Stimulated activated CD8-positive, alpha-beta memory T cell treated with anti-CD3 and anti-CD28 coated beads, Interleukin-15, amount 100 ng/mL, for 4 hours (primary cell): ENCODE results near the gene AFAP1L2.

ENCODE experiments used
- DNase-seq, 2 donors: peaks; one replicate each; pipeline ENCODE4 v3.0.0-alpha.2; 2020; ENCODE audit warnings: low read depth in 2 of 2

The AFAP1L2 gene

DNA sequence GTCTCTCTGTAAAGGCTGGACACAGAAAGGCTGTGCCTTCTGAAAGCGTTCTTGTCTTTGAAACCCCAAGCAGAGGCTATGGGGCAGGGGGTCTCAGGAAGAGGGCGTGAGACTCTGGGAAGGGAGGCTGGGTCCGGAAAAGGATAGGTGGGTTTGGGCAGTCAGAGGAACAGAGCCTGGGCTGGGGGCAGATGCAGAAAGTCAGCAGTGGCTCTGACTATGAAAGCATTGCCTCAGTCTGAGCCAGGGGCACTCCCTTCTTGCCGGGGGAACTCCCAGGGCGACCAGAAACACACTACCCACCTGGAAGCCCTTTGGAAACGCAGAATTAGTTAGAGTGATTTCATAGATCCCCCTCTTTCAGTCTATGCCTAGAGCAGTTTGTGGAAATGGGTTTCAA is 93.3 kb downstream of the AFAP1L2 start:
- no peak for DNase-seq

GRCh38 chr10:114310346-114310745 is 94.0 kb downstream of the AFAP1L2 start:
- no peak for DNase-seq

GRCh38 chr10:114309364-114309651 is 95.0 kb downstream of the AFAP1L2 start:
- DNase-seq = no peak

DNA sequence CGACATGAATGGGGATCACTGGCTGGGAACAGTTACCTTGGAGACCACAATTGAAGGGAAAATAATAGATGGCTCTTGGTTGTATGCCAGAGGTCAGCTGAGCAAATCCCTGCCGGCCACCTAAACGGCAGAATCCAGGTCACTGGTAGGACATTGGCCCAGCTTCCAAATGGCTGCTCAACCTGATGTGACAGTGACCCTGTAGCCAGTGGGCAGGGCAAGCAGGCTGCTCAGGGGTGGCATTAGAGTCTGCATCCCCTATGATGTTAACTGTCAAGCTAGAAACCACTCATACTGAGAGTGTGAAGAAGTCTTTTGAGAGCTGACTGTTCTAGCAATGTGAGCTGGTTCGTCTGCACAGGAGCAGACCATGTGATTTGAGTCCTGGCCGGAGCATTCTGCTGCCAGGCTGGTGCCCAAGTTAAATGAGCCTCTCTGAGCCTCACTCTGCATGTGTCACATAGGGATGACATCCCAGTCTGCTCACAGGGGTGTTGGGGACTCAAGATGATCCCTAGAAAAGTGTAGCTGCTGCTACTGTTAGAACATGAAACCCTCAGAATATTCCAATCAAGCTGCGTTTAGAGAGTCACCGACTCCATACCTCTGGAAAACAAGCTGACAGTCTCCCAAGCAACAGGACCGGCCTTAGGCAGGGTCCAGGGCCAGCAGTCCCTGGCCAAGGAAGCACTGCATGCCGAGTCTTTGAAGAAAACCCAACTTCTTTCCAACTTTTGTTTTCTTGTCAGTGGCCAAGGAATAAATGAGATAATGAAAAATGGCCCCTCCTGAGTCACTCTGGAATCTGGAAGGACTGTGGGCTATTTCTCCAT is 95.6 kb downstream of the AFAP1L2 start:
- DNase-seq = no peak

- no peak for DNase-seq
Measured at GRCh38 chr10:114307731-114308130, 96.6 kb downstream of the AFAP1L2 start.

- DNase-seq = no peak
Measured at GRCh38 chr10:114306116-114306973, 98.0 kb downstream of the AFAP1L2 start.

DNA sequence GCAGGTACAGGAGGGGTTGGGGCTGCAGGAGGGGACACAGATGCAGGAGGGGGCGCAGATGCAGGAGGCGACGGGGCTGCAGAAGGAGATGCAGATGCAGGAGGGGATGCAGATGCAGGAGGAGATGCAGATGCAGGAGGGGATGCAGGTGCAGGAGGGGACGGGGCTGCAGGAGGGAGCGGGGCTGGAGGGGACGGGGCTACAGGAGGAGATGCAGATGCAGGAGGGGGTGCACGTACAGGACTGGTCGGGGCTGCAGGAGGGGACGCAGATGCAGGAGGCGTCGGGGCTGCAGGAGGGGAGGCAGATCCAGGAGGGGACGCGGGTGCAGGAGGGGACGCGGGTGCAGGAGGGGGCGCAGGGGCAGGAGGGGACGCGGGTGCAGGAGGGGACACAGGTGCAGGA is 98.8 kb downstream of the AFAP1L2 start:
- DNase-seq = no peak

DNA sequence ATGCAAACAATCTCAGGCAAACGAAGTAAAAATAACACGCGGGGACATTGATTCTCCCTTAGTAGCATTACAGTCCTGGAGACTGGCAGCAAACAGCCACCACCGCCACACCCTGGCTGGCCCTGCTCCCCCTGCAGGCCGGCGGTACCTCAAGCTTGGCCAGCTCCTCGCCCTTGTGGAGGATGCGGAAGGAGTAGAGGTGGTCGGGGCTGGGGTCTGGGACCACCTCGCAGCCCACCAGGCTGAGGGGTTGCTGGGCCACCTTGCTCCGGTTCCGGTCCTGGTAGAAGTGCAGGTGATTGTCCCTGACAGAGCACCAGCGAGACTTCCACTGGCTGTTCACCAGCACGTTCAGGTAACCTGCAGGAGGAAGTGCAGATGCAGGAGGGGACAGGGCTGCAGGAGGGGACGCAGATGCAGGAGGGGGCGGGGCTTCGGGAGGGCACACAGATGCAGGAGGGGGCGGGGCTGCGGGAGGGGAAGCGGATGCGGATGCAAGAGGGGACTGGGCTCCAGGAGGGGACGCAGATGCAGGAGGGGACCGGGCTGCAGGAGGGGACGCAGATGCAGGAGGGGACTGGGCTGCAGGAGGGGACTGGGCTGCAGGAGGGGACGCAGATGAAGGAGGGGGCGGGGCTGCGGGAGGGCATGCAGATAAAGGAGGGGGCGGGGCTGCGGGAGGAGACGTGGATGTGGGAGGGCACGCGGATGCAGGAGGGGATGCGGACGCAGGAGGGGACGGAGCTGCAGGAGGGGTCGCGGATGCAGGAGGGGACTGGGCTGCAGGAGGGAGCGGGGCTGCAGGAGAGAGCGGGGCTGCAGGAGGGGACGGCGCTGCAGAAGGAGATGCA is 99.5 kb downstream of the AFAP1L2 start:
- peak in 1 of 2 donors; percentile 36 for DNase-seq

DNA sequence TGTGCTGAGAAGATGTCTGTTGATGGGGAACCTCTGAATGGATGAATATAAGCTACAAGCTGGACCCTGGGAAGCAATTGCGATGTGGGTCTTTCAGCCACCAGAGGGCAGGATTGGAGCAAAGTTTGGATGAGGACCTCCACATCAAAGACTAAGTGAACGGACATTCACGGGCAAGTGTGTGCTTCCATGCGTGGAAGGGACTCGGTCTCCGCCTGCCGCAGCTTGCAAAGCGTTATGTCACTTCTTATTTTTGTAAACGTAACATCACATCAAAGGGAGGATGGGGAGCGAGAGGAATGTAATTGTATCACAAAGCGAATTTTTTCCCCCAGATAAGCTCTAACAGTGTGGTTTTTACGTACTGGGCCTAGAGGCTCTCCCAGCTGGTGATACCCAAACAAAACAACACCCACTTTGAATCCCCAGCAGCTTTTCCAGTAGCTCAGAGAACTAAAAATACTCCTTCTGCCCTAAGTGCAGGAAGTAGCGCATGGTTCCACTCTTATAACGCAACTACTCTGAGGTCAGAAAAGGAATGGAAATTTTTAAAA is 100.2 kb downstream of the AFAP1L2 start:
- DNase-seq = peak; percentile 31 to 41

DNA sequence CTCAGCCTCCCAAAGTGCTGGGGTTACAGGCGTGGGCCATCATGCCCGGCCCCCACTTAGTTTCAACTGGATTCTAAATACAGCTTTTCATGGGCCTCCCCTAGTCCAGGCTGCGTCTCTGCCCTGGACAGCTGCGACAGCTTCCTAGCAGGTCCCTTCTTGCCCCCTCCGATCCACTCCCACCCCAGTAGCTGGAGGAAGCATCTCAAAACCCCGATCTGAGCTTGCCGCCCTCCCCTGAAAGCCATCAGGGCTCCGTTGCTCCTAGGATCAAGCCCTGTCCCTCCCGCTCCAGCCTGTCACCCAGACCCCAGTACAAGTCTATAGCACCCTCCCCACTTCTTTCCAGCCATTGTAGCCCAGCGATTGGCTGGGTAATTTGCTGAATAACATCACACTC is 100.7 kb downstream of the AFAP1L2 start:
- DNase-seq = no peak

DNA sequence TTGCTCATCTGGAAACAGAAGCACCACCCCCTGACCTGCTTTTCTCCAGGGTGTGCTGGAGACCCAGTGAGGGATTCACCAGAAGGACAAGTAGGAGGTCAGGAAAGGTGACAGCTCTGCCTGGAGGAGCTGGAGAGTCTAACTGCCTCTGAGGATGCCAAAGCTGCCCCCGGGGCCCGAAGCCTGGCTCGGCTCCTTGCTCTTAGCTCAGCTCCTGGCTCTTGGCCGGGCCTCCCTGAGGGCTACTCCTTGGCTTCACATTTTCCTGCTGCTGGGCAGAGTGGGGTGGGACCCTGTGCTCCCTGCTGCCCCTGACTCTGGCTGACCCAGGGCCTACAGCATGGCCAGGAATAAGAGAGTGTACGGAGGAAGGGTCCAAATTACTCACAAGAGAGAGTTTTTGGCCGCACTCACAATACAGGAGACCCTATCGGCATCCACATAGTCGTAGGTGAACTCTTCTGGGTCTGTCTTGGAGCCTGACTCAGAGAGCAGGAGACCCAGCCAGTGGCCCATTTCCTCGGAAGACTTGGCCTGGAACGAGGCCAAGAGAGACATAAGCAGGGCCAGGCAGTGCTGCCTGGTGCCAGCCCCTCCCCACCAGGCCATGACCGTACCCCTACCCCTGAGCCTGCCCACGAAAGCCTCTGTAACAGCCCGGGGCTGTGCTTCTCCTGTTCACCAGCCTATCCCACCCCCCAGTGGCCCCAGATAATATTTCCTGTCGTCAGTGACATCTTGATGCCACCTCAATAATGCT is 102.2 kb downstream of the AFAP1L2 start:
- DNase-seq = no peak

DNA sequence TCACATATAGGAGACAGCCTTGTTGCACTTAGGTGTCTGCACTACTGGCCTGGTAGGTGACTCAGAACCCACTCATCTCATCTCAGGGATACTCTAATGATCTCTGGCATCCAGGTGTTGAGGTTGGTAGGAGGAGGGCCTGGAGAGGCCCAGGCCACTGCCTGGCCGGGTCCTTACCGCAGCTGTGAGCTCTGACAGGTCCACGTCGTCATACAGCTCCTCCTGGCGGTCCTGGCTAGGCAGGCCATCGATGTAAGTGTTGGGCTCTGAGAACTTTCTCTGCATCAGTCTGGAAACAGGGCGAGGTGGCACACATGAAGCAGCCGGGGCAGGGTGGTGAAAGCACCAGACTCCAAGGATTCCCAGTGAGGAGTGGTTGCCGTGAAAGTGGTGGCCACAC is 103.1 kb downstream of the AFAP1L2 start:
- no peak for DNase-seq

GRCh38 chr10:114300036-114300645 is 104.2 kb downstream of the AFAP1L2 start:
- DNase-seq = no peak

DNA sequence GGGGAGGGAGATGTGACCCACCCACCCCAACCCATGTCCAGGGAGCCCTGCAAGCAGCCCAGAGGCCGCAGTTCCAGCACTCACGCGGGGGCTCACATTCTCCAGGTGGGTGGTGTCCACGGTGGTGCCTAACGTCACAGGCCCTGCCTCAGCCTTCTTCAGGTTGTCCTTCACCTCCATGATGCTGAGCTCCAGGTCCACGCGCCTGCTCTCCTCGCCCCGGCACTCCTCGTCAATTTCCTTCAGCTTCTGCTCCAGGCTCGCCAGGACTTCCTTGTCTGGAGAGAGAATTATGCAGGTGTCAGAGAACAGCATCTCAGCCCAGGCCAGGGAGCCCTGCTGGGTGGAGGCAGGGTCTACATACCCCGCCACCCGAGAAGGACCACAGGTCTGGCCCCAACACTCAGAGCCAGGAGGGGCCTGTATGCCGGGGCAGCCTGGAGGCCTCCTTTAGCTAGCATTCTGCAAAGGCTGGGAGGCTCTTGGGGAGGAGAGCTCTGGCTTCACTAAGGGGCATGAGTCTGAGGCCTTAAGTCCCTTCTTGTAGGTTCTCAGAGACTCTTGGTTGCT is 107.1 kb downstream of the AFAP1L2 start:
- no peak for DNase-seq

- no peak for DNase-seq
Measured at GRCh38 chr10:114295393-114295792, 108.9 kb downstream of the AFAP1L2 start.

DNA sequence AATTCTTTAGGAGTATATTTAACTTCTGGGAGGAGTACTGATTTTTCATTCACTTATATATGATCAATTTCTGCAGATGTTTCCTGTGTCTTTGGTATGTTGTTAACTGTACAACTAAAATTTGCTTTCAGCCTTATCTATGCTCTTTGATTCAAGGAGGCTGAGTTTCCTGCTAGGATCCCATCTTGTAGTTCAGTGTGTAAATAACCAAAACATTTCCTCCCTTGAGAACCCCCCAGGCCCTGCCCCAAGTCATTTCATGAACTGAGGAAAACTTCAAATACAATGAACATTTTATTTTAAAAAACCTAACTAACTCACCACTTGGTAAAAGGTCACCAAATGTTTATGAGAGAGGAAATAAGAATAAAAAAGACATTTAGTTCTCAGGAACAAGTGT is 109.8 kb downstream of the AFAP1L2 start:
- DNase-seq = no peak

GRCh38 chr10:114293075-114293474 is 111.2 kb downstream of the AFAP1L2 start:
- DNase-seq = no peak

DNA sequence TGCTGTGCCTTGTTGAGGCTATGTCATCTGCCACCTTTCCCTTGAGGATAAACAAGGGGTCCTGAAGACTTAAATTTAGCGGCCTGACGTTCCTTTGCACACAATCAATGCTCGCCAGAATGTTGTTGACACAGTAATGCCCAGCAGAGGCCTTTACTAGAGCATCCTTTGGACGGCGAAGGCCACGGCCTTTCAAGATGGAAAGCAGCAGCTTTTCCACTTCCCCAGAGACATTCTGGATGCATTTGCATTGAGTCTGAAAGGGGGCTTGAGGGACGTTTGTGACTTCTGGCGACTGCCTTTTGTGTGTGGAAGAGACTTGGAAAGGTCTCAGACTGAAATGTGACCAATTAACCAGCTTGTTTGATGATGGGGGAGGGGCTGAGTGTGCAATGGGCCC is 112.8 kb downstream of the AFAP1L2 start:
- DNase-seq = no peak

DNA sequence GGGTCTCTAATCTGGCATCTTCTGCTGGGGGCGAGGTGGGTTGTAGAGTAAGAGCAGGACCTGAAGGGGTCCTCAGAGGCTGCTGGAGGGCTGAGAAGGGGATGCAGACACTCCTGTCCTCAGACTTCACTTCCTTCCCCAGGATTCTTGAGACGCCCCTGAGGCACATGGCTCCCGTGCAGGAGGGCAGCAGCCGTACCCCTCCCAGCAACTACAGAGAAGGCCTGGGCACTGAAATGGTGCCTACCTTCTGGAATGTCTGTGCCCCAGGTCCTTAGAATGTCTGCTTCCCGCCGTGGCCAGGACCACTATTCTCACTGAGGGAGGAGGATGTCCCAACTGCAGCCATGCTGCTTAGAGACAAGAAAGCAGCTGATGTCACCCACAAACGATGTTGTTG is 113.2 kb downstream of the AFAP1L2 start:
- no peak for DNase-seq

- DNase-seq = no peak
Measured at GRCh38 chr10:114290038-114290437, 114.3 kb downstream of the AFAP1L2 start.

DNA sequence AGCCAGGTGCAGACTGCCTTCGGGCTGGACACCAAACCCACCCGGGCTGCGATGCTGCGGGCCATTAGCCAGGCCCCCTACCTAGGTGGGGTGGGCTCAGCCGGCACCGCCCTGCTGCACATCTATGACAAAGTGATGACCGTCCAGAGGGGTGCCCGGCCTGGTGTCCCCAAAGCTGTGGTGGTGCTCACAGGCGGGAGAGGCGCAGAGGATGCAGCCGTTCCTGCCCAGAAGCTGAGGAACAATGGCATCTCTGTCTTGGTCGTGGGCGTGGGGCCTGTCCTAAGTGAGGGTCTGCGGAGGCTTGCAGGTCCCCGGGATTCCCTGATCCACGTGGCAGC is 115.2 kb downstream of the AFAP1L2 start:
- DNase-seq = no peak
